CD4-positive, alpha-beta T cell (primary cell): ENCODE results near the gene DNAH3. TPM values are rescaled to one million over a fixed set of nuclear protein-coding genes. Genes with fewer than 3 reads are reported as not detected.

ENCODE experiments used
- ATAC-seq: fragments of 200-7000 bp; cut with Tn5 transposase; one replicate; pipeline ENCODE4 v1.10.0; 2022; ENCODE audit warnings: mild to moderate bottlenecking; ENCODE audit not compliant: poor library complexity
- CTCF ChIA-PET: fragments of 350-600 bp; sonication (Branson Sonifier 250); formaldehyde crosslinking; loops from one replicate; lab custom pipeline; 2021; ENCODE audit warnings: antibody characterized with exemption, inconsistent platforms; lab: Charles Lee
- POLR2A ChIA-PET: fragments of 350-600 bp; sonication (Branson Sonifier 250); formaldehyde crosslinking; loops from one replicate; lab custom pipeline; 2021; ENCODE audit warnings: antibody characterized with exemption, inconsistent platforms; lab: Charles Lee
- DNase-seq, 14 experiments: peaks; one replicate each; pipeline ENCODE4 v3.0.0-alpha.2; 2013 to 2020; ENCODE audit warnings: mixed read lengths in 2 of 14
- H3K27ac ChIP-seq, 2 donors: one replicate each; pipeline versions ENCODE4 v1.5.1 to v1.7.0; 2013; ENCODE audit warnings: low read length in 2 of 2, low read depth in 1 of 2, mild to moderate bottlenecking in 1 of 2
- H3K27me3 ChIP-seq, 2 experiments: 1 replicate in 1 of 2; 2 replicates in 1 of 2; pipeline versions ENCODE4 v1.6.1 to v1.7.0; 2013; ENCODE audit warnings: low read length in 2 of 2, control low read depth in 1 of 2, mild to moderate bottlenecking in 1 of 2, moderate library complexity in 1 of 2; ENCODE audit not compliant: insufficient read depth in 2 of 2, control insufficient read depth in 1 of 2
- H3K36me3 ChIP-seq: one replicate; pipeline ENCODE4 v1.6.1; 2013; ENCODE audit warnings: low read length, control low read depth; ENCODE audit not compliant: insufficient read depth
- H3K4me1 ChIP-seq: one replicate; pipeline ENCODE4 v1.6.1; 2013; ENCODE audit warnings: low read length, control low read depth; ENCODE audit not compliant: insufficient read depth
- H3K4me3 ChIP-seq: one replicate; pipeline ENCODE4 v1.5.1; 2013; ENCODE audit warnings: mild to moderate bottlenecking, low read length, moderate library complexity
- H3K9me3 ChIP-seq, 2 experiments: 1 replicate in 1 of 2; 2 replicates in 1 of 2; pipeline versions ENCODE4 v1.6.1 to v1.7.0; 2013; ENCODE audit warnings: low read length in 2 of 2, mild to moderate bottlenecking in 2 of 2, control low read depth in 1 of 2, moderate library complexity in 1 of 2; ENCODE audit not compliant: control insufficient read depth in 1 of 2, insufficient read depth in 1 of 2
- H3K27ac Mint-ChIP-seq: one replicate; pipeline ENCODE4 v1.8.0; 2020; ENCODE audit warnings: mixed read lengths
- H3K27me3 Mint-ChIP-seq: one replicate; pipeline ENCODE4 v1.8.0; 2021; ENCODE audit warnings: mixed read lengths
- H3K36me3 Mint-ChIP-seq: one replicate; pipeline ENCODE4 v1.8.0; 2021; ENCODE audit warnings: low read depth, mixed read lengths
- H3K4me1 Mint-ChIP-seq: one replicate; pipeline ENCODE4 v1.8.0; 2021; ENCODE audit warnings: low read depth, mixed read lengths
- H3K4me3 Mint-ChIP-seq: one replicate; pipeline ENCODE4 v1.8.0; 2020; ENCODE audit warnings: mild to moderate bottlenecking, mixed read lengths
- H3K9me3 Mint-ChIP-seq: one replicate; pipeline ENCODE4 v1.8.0; 2020; ENCODE audit warnings: mixed read lengths
- CTCF ChIP-seq: fragments of 200-600 bp; IDR thresholded peaks from one replicate; pipeline ENCODE4 v1.8.0; 2022; ENCODE audit warnings: antibody characterized with exemption, mild to moderate bottlenecking
- intact Hi-C, 2 experiments: fragments of 100-400 bp; cut with DNase I in 1 of 2; cut with micrococcal nuclease in 1 of 2; formaldehyde crosslinking; loops; one replicate each; pipeline versions ENCODE4 v1.15.1 to v1.9.0; 2023 to 2025; cut with DNase I, micrococcal nuclease
- total RNA-seq, 174 experiments: library from RNA in 2 of 174; stranded (reverse) in 2 of 174; gene quantifications; one replicate each; pipeline ENCODE4 v1.2.3 and lab custom pipeline; 2021 to 2026

The DNAH3 gene
- total RNA-seq, 2 experiments from 2014 or later, result not detected

DNA sequence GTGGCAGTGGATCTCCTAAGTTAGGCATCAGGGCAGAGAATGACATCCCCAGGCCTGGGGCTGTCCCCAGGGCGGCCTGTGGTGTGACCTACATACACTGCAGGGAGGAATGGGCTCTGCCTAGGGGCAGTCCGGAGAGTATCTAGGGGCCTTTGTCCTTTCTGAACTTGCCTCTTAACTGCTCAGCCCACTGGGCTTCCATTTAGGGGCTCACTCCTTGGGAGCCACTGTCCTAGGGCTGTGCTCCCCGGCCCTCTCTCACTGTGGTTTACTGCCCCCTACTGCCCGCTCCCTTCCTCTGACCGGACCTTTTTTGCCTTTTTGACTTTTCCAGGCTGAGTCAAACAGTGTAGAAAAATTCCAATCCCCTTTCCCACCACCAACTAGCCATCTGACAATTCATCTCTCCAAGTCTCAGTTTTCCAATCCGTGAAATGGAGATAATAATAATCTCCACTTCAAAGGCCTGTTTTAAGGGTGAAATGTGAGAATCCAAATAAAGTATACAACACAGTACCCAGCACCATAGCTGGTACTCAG lies 66.8 kb downstream of the DNAH3 start:
- POLR2A ChIA-PET, result no interaction called here
- Histone ChIP-seq H3K9me3 (no peaks in the 10 kb centered on the region), H3K4me1 (no peaks in the 10 kb centered on the region), H3K27me3 (peaks cover under 1 to 10% of the 10 kb centered on the region in 2 experiments), H3K4me3 (no peak overlapping the region), H3K36me3 (no peaks in the 10 kb centered on the region), H3K27ac (no peak overlapping the region)
- no peak overlapping the region for H3K4me3 Mint-ChIP-seq
- CTCF ChIA-PET, result interaction anchor here (1.0 kb wide), 1 partner anchor 234 kb away, joined by 3 read pairs; no protein-coding TSS in a partner anchor
- peaks cover 18% of the 10 kb centered on the region for H3K27me3 Mint-ChIP-seq
- intact Hi-C loops, result loop anchor here (1.0 to 2.0 kb wide), 2 partner anchors 233 to 285 kb away; no protein-coding TSS in a partner anchor
- ATAC-seq, result peak; percentile 43
- H3K9me3 Mint-ChIP-seq, result no peaks in the 10 kb centered on the region
- peak; percentile 55 for TF ChIP-seq CTCF
- H3K4me1 Mint-ChIP-seq, result no peaks in the 10 kb centered on the region
- H3K36me3 Mint-ChIP-seq, result no peaks in the 10 kb centered on the region
- H3K27ac Mint-ChIP-seq, result no peak overlapping the region
- DNase-seq, result peak; percentile 13 to 62 (median 34)

- ChIA-PET POLR2A (no interaction called here), CTCF (no interaction called here)
Measured at GRCh38 chr16:21081329-21081728, 69.3 kb downstream of the DNAH3 start.

GRCh38 chr16:21078563-21078962 lies 72.1 kb downstream of the DNAH3 start:
- Mint-ChIP-seq H3K9me3 (no peaks in the 10 kb centered on the region), H3K36me3 (no peaks in the 10 kb centered on the region), H3K27me3 (no peaks in the 10 kb centered on the region), H3K4me3 (no peak overlapping the region), H3K27ac (no peak overlapping the region), H3K4me1 (no peaks in the 10 kb centered on the region)
- Histone ChIP-seq H3K9me3 (no peaks in the 10 kb centered on the region), H3K4me3 (no peak overlapping the region), H3K27ac (no peak overlapping the region), H3K27me3 (no peaks in the 10 kb centered on the region), H3K4me1 (no peaks in the 10 kb centered on the region), H3K36me3 (no peaks in the 10 kb centered on the region)
- no peak for TF ChIP-seq CTCF
- CTCF ChIA-PET, result interaction anchor here (0.8 kb wide), 1 partner anchor 9 kb away, joined by 3 read pairs; no protein-coding TSS in a partner anchor
- intact Hi-C loops, result no loop called here
- POLR2A ChIA-PET, result no interaction called here
- ATAC-seq, result no peak
- no peak for DNase-seq

More at GRCh38 chr16:21081329-21081728, 69.3 kb downstream of the DNAH3 start:
- H3K27ac Mint-ChIP-seq, result no peak overlapping the region
- no peaks in the 10 kb centered on the region for H3K36me3 Mint-ChIP-seq
- H3K4me1 Mint-ChIP-seq, result no peaks in the 10 kb centered on the region
- H3K4me3 ChIP-seq, result no peak overlapping the region
- no peaks in the 10 kb centered on the region for H3K4me1 ChIP-seq
- H3K9me3 Mint-ChIP-seq, result no peaks in the 10 kb centered on the region
- no peaks in the 10 kb centered on the region for H3K36me3 ChIP-seq
- H3K4me3 Mint-ChIP-seq, result no peak overlapping the region
- no peak overlapping the region for H3K27ac ChIP-seq
- H3K27me3 Mint-ChIP-seq, result no peaks in the 10 kb centered on the region
- no peak for TF ChIP-seq CTCF
- ATAC-seq (no peak), DNase-seq (no peak)
- H3K9me3 ChIP-seq, result no peaks in the 10 kb centered on the region
- no peaks in the 10 kb centered on the region for H3K27me3 ChIP-seq
- intact Hi-C loops, result no loop called here
